Measurements from ENCODE around the gene RBM15B. TPM values are rescaled to one million over a fixed set of nuclear protein-coding genes. Genes with fewer than 3 reads are reported as not detected.

Gene RBM15B
- total and polyA plus RNA-seq, 12 donors = 3.6 to 17.1 (median 13.4) TPM

GRCh38 chr3:51373658-51374421 is 17.2 kb upstream of the RBM15B start:
- 80% methylated on average over 5 of the region's 5 CpGs for WGBS, 2 donors
- TF ChIP-seq CTCF (IDR thresholded peaks at IDR 0.05) = no peak
- intact Hi-C loops (cut with DNase I) = loop anchor here in 9 of 10 donors (5.0 to 10.0 kb wide), 8 partner anchors 269 to 802 kb away; partner anchors contain the start of gene MAPKAPK3 (in 7 of the 9)

GRCh38 chr3:51374456-51374855 is 16.6 kb upstream of the RBM15B start:
- H3K27me3 ChIP-seq = no peaks in the 10 kb centered on the region
- DNase-seq (no peak), ATAC-seq (no peak)
- intact Hi-C loops (cut with DNase I) = loop anchor here in 9 of 10 donors (5.0 to 10.0 kb wide), 8 partner anchors 270 to 802 kb away; partner anchors contain the start of gene MAPKAPK3 (in 7 of the 9)
- H3K36me3 ChIP-seq = no peaks in the 10 kb centered on the region
- H3K27ac ChIP-seq = no peak overlapping the region
- no peak for TF ChIP-seq CTCF (IDR thresholded peaks at IDR 0.05)
- no peaks in the 10 kb centered on the region for H3K4me1 ChIP-seq
- WGBS, 2 donors = 91 to 92% methylated on average over 11 of the region's 11 CpGs
- H3K4me3 ChIP-seq = no peak overlapping the region
- H3K9me3 ChIP-seq = no peaks in the 10 kb centered on the region

More at GRCh38 chr3:51373658-51374421, 17.2 kb upstream of the RBM15B start:
- DNase-seq = no peak
- no peak for ATAC-seq
- Histone ChIP-seq H3K4me3 (no peak overlapping the region), H3K27me3 (no peaks in the 10 kb centered on the region), H3K36me3 (no peaks in the 10 kb centered on the region), H3K9me3 (no peaks in the 10 kb centered on the region), H3K27ac (no peak overlapping the region), H3K4me1 (no peaks in the 10 kb centered on the region)

GRCh38 chr3:51375136-51375535 is 15.9 kb upstream of the RBM15B start:
- Histone ChIP-seq H3K36me3 (no peaks in the 10 kb centered on the region), H3K9me3 (no peaks in the 10 kb centered on the region)

GRCh38 chr3:51375571-51375970 is 15.5 kb upstream of the RBM15B start:
- H3K27me3 ChIP-seq = no peaks in the 10 kb centered on the region
- H3K9me3 ChIP-seq = no peaks in the 10 kb centered on the region
- 63 to 67% methylated on average over 8 of the region's 8 CpGs for WGBS, 2 donors
- intact Hi-C loops (cut with DNase I) = loop anchor here in 4 of 10 donors (5.0 to 10.0 kb wide), 5 partner anchors 271 to 753 kb away; no protein-coding TSS in a partner anchor
- no peak for DNase-seq
- no peaks in the 10 kb centered on the region for H3K36me3 ChIP-seq
- H3K27ac ChIP-seq = no peak overlapping the region
- H3K4me3 ChIP-seq = no peak overlapping the region
- no peaks in the 10 kb centered on the region for H3K4me1 ChIP-seq
- no peak for TF ChIP-seq CTCF (IDR thresholded peaks at IDR 0.05)
- no peak for ATAC-seq

More at GRCh38 chr3:51375136-51375535, 15.9 kb upstream of the RBM15B start:
- no peaks in the 10 kb centered on the region for H3K27me3 ChIP-seq
- intact Hi-C loops (cut with DNase I) = loop anchor here in 4 of 10 donors (5.0 to 10.0 kb wide), 5 partner anchors 270 to 753 kb away; no protein-coding TSS in a partner anchor
- no peak overlapping the region for H3K27ac ChIP-seq
- no peak overlapping the region for H3K4me3 ChIP-seq
- no peak for TF ChIP-seq CTCF (IDR thresholded peaks at IDR 0.05)
- no peak for ATAC-seq
- no peaks in the 10 kb centered on the region for H3K4me1 ChIP-seq
- DNase-seq = no peak
